NCI-H2107 (cell line): ENCODE results near the gene RALY.
A peak's percentile ranks its signal among the peaks of the same experiment; 100 is the strongest.

Source experiments
- DNase-seq: peaks from one replicate; lab custom pipeline; 2025; lab: John Stamatoyannopoulos, UW

Gene RALY

GRCh38 chr20:33993576-33994221 is at the start of gene RALY:
RALY (plus strand) TSS chr20:33993911; CDS start chr20:34072075, 78,164 bp downstream.
- peak; percentile 83 for DNase-seq

- DNase-seq = no peak
Observed at GRCh38 chr20:33944914-33945313, 48.8 kb upstream of the RALY start.

- DNase-seq = no peak
Observed at GRCh38 chr20:33945391-33946081, 48.2 kb upstream of the RALY start.

GRCh38 chr20:33947709-33948295 is 45.9 kb upstream of the RALY start:
- no peak for DNase-seq

- no peak for DNase-seq
Observed at GRCh38 chr20:33948480-33948879, 45.2 kb upstream of the RALY start.

- DNase-seq = no peak
Observed at GRCh38 chr20:33951171-33951570, 42.5 kb upstream of the RALY start.

GRCh38 chr20:33954504-33954903 is 39.2 kb upstream of the RALY start:
- no peak for DNase-seq

- DNase-seq = no peak
Observed at GRCh38 chr20:33963751-33964150, 30.0 kb upstream of the RALY start.

- DNase-seq = no peak
Observed at GRCh38 chr20:33964441-33964840, 29.3 kb upstream of the RALY start.

- DNase-seq = no peak
Observed at GRCh38 chr20:33967126-33967525, 26.6 kb upstream of the RALY start.

GRCh38 chr20:33969563-33969962 is 24.1 kb upstream of the RALY start:
- no peak for DNase-seq

GRCh38 chr20:33970229-33970628 is 23.5 kb upstream of the RALY start:
- DNase-seq = no peak

GRCh38 chr20:33971147-33971975 is 22.4 kb upstream of the RALY start:
- no peak for DNase-seq

GRCh38 chr20:33976959-33977358 is 16.8 kb upstream of the RALY start:
- no peak for DNase-seq

- no peak for DNase-seq
Observed at GRCh38 chr20:33977535-33977934, 16.2 kb upstream of the RALY start.

- no peak for DNase-seq
Observed at GRCh38 chr20:33979094-33979493, 14.6 kb upstream of the RALY start.

- no peak for DNase-seq
Observed at GRCh38 chr20:33981347-33981746, 12.4 kb upstream of the RALY start.

- DNase-seq = no peak
Observed at GRCh38 chr20:33981964-33982363, 11.7 kb upstream of the RALY start.

- DNase-seq = no peak
Observed at GRCh38 chr20:33983371-33983770, 10.3 kb upstream of the RALY start.

- no peak for DNase-seq
Observed at GRCh38 chr20:33984182-33984719, 9.5 kb upstream of the RALY start.

GRCh38 chr20:33985280-33985679 is 8.4 kb upstream of the RALY start:
- DNase-seq = no peak

- no peak for DNase-seq
Observed at GRCh38 chr20:33985830-33986229, 7.9 kb upstream of the RALY start.
